Glutamatergic neuron (in vitro differentiated cells): ENCODE data around the gene ITPRID2. TPM values are rescaled to one million over a fixed set of nuclear protein-coding genes. Genes with fewer than 3 reads are reported as not detected.

Experiments
- DNase-seq: peaks from one replicate; pipeline ENCODE4 v3.0.0; 2022
- H3K27ac Mint-ChIP-seq: one replicate; pipeline ENCODE4 v1.8.0; 2020; ENCODE audit warnings: mild to moderate bottlenecking, mixed read lengths, inconsistent platforms; ENCODE audit not compliant: unreplicated experiment
- H3K27me3 Mint-ChIP-seq: one replicate; pipeline ENCODE4 v1.8.0; 2020; ENCODE audit warnings: mild to moderate bottlenecking, moderate library complexity, mixed read lengths, inconsistent platforms; ENCODE audit not compliant: unreplicated experiment
- H3K36me3 Mint-ChIP-seq: one replicate; pipeline ENCODE4 v1.8.0; 2020; ENCODE audit warnings: mild to moderate bottlenecking, mixed read lengths, inconsistent platforms; ENCODE audit not compliant: unreplicated experiment
- H3K4me1 Mint-ChIP-seq: one replicate; pipeline ENCODE4 v1.8.0; 2020; ENCODE audit warnings: mild to moderate bottlenecking, low read depth, mixed read lengths, inconsistent platforms; ENCODE audit not compliant: unreplicated experiment
- H3K4me3 Mint-ChIP-seq: one replicate; pipeline ENCODE4 v1.8.0; 2020; ENCODE audit warnings: mild to moderate bottlenecking, mixed read lengths, inconsistent platforms; ENCODE audit not compliant: unreplicated experiment
- H3K9me3 Mint-ChIP-seq: one replicate; pipeline ENCODE4 v1.8.0; 2020; ENCODE audit warnings: mild to moderate bottlenecking, moderate library complexity, mixed read lengths, inconsistent platforms; ENCODE audit not compliant: unreplicated experiment
- CTCF ChIP-seq: fragments of 200-600 bp; sonication (generic); IDR thresholded peaks from one replicate; pipeline ENCODE4 v1.5.0; 2021; ENCODE audit not compliant: partially characterized antibody, unreplicated experiment
- total RNA-seq: library from RNA; stranded (reverse); fragmentation: NEBNext Ultra II Directional; extraction: Animal tissue kit (Norgen Biotek cat#: 25700); gene quantifications from one replicate; pipeline ENCODE4 v1.2.1, GENCODE V29; 2021; ENCODE audit not compliant: unreplicated experiment

Gene ITPRID2
- total RNA-seq, 1 donor from 2014 or later = 32.8 TPM

- DNase-seq = no peak
- Mint-ChIP-seq H3K36me3 (no peaks in the 10 kb centered on the region), H3K27ac (no peak overlapping the region), H3K9me3 (no peaks in the 10 kb centered on the region), H3K27me3 (no peaks in the 10 kb centered on the region), H3K4me1 (no peaks in the 10 kb centered on the region), H3K4me3 (no peak overlapping the region)
- no peak for TF ChIP-seq CTCF
Measured at GRCh38 chr2:181878448-181878847, 13.1 kb upstream of the ITPRID2 start.

- no peaks in the 10 kb centered on the region for H3K27me3 Mint-ChIP-seq
- TF ChIP-seq CTCF = no peak
- H3K36me3 Mint-ChIP-seq = no peaks in the 10 kb centered on the region
- no peak for DNase-seq
- no peak overlapping the region for H3K27ac Mint-ChIP-seq
- H3K4me1 Mint-ChIP-seq = no peaks in the 10 kb centered on the region
- no peak overlapping the region for H3K4me3 Mint-ChIP-seq
- H3K9me3 Mint-ChIP-seq = peaks cover 2% of the 10 kb centered on the region
Measured at GRCh38 chr2:181879295-181879694, 12.2 kb upstream of the ITPRID2 start.

- no peaks in the 10 kb centered on the region for H3K27me3 Mint-ChIP-seq
- no peak for TF ChIP-seq CTCF
- H3K4me3 Mint-ChIP-seq = no peak overlapping the region
- no peak for DNase-seq
- no peak overlapping the region for H3K27ac Mint-ChIP-seq
- H3K9me3 Mint-ChIP-seq = peaks cover 2% of the 10 kb centered on the region
- H3K36me3 Mint-ChIP-seq = no peaks in the 10 kb centered on the region
- H3K4me1 Mint-ChIP-seq = no peaks in the 10 kb centered on the region
Measured at GRCh38 chr2:181882246-181883020, 9.1 kb upstream of the ITPRID2 start.

- no peak for TF ChIP-seq CTCF
- no peak for DNase-seq
- H3K36me3 Mint-ChIP-seq = no peaks in the 10 kb centered on the region
- H3K27me3 Mint-ChIP-seq = no peaks in the 10 kb centered on the region
- H3K4me3 Mint-ChIP-seq = no peak overlapping the region
- H3K27ac Mint-ChIP-seq = no peak overlapping the region
- no peaks in the 10 kb centered on the region for H3K4me1 Mint-ChIP-seq
- H3K9me3 Mint-ChIP-seq = peaks cover 2% of the 10 kb centered on the region
Measured at GRCh38 chr2:181884601-181885000, 6.9 kb upstream of the ITPRID2 start.

GRCh38 chr2:181885096-181885495, 6.4 kb upstream of the ITPRID2 start:
- Mint-ChIP-seq H3K4me1 (no peaks in the 10 kb centered on the region), H3K27me3 (peaks cover 1% of the 10 kb centered on the region), H3K36me3 (no peaks in the 10 kb centered on the region), H3K4me3 (no peak overlapping the region), H3K9me3 (peaks cover 2% of the 10 kb centered on the region), H3K27ac (no peak overlapping the region)
- DNase-seq = no peak
- no peak for TF ChIP-seq CTCF
